Esophagus squamous epithelium (tissue), 4 donors: ENCODE data around the gene TAS2R43.

Source experiments
- POLR2A ChIP-seq, 4 donors: fragments of 450-650 bp; IDR thresholded peaks; one replicate each; pipeline ENCODE4 v1.6.1; 2017; ENCODE audit warnings: antibody characterized with exemption in 4 of 4, mild to moderate bottlenecking in 4 of 4, moderate library complexity in 3 of 4
- TF ChIP-seq, protein P1 (sequence below), 6 experiments: fragments of 450-650 bp in 4 of 6; fragments of 200-600 bp in 2 of 6; sonication (generic) in 2 of 6; IDR thresholded peaks; one replicate each; pipeline ENCODE4 v1.5.1; 2016 to 2019; ENCODE audit warnings: antibody characterized with exemption in 6 of 6, mild to moderate bottlenecking in 4 of 6, moderate library complexity in 4 of 6

DNA sequence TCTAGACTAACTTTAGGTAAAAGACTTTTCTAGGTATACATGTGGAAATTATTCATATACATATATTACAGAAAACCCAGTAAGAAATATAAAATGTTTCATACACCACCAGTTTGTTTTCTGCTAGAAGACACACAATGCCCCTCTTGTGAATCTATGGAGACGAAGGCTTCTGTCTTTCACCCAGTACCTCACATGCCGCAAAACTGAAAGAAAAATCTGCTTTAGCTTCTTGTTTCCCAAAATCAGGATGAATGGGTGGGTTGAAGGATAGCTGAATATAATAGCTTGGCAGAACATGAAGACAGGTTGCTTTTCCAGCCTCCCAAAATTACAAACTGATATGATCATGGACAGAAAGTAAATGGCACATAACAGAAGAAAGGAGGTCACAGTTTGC, 41.0 kb upstream of the TAS2R43 start:
- TF ChIP-seq, protein P1, sequence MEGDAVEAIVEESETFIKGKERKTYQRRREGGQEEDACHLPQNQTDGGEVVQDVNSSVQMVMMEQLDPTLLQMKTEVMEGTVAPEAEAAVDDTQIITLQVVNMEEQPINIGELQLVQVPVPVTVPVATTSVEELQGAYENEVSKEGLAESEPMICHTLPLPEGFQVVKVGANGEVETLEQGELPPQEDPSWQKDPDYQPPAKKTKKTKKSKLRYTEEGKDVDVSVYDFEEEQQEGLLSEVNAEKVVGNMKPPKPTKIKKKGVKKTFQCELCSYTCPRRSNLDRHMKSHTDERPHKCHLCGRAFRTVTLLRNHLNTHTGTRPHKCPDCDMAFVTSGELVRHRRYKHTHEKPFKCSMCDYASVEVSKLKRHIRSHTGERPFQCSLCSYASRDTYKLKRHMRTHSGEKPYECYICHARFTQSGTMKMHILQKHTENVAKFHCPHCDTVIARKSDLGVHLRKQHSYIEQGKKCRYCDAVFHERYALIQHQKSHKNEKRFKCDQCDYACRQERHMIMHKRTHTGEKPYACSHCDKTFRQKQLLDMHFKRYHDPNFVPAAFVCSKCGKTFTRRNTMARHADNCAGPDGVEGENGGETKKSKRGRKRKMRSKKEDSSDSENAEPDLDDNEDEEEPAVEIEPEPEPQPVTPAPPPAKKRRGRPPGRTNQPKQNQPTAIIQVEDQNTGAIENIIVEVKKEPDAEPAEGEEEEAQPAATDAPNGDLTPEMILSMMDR (IDR thresholded peaks at IDR 0.05), result no peak
- TF ChIP-seq POLR2A (IDR thresholded peaks at IDR 0.05), result no peak
